NCI-H69 (cell line): ENCODE measurements around the gene DAZAP2.

Experiments
- DNase-seq: peaks from one replicate; lab custom pipeline; 2025; lab: John Stamatoyannopoulos, UW

The DAZAP2 gene

GRCh38 chr12:51238510-51239334 is at the start of gene DAZAP2:
DAZAP2 (plus strand) TSS chr12:51238826; CDS start chr12:51238908, 82 bp downstream.
- DNase-seq, result peak; percentile 99

- no peak for DNase-seq
These were observed 48.8 kb upstream of the DAZAP2 start for GRCh38 chr12:51189790-51190355.

GRCh38 chr12:51190820-51191219 is 47.8 kb upstream of the DAZAP2 start:
- DNase-seq, result no peak

GRCh38 chr12:51191516-51192283 is 46.9 kb upstream of the DAZAP2 start:
- DNase-seq, result no peak

- peak; percentile 11 for DNase-seq
These were observed 46.3 kb upstream of the DAZAP2 start for GRCh38 chr12:51192284-51192671.

- no peak for DNase-seq
These were observed 42.8 kb upstream of the DAZAP2 start for GRCh38 chr12:51195841-51196240.

- DNase-seq, result no peak
These were observed 42.1 kb upstream of the DAZAP2 start for GRCh38 chr12:51196547-51196946.

GRCh38 chr12:51197736-51198567 is 40.7 kb upstream of the DAZAP2 start:
- no peak for DNase-seq

GRCh38 chr12:51198568-51199365 is 39.9 kb upstream of the DAZAP2 start:
- DNase-seq, result no peak

- no peak for DNase-seq
These were observed 39.2 kb upstream of the DAZAP2 start for GRCh38 chr12:51199366-51199945.

GRCh38 chr12:51200156-51200555 is 38.5 kb upstream of the DAZAP2 start:
- no peak for DNase-seq

- DNase-seq, result no peak
These were observed 37.8 kb upstream of the DAZAP2 start for GRCh38 chr12:51200806-51201205.

- no peak for DNase-seq
These were observed 35.9 kb upstream of the DAZAP2 start for GRCh38 chr12:51202718-51203117.

- DNase-seq, result no peak
These were observed 33.3 kb upstream of the DAZAP2 start for GRCh38 chr12:51205350-51205749.

GRCh38 chr12:51208016-51208660 is 30.5 kb upstream of the DAZAP2 start:
- DNase-seq, result peak; percentile 28

GRCh38 chr12:51209259-51209658 is 29.4 kb upstream of the DAZAP2 start:
- DNase-seq, result no peak

- no peak for DNase-seq
These were observed 27.8 kb upstream of the DAZAP2 start for GRCh38 chr12:51210690-51211395.

- no peak for DNase-seq
These were observed 23.7 kb upstream of the DAZAP2 start for GRCh38 chr12:51214895-51215294.

GRCh38 chr12:51216642-51217041 is 22.0 kb upstream of the DAZAP2 start:
- peak; percentile 19 for DNase-seq
